ENCODE measurements around the gene ABHD8. TPM values are rescaled to one million over a fixed set of nuclear protein-coding genes. Genes with fewer than 3 reads are reported as not detected.
"Not testable (repeated sequence)": the region's sequence is repeated elsewhere in the genome, so short reads cannot be mapped to it uniquely, and the experiment has no call there.

The ABHD8 gene
- total RNA-seq, 1 experiment from 2014 or later, result 5.2 TPM

- Histone ChIP-seq H3K36me3 (peaks cover 2% of the 10 kb centered on the region; the same call in 1 of the 2 replicates), H3K4me1 (replicated peaks) (peaks cover 11% of the 10 kb centered on the region), H3K27ac (no peak overlapping the region), H3K4me3 (no peak overlapping the region), H3K27me3 (replicated peaks) (no peaks in the 10 kb centered on the region), H3K9me3 (replicated peaks) (no peaks in the 10 kb centered on the region)
- no peak for DNase-seq (ENCODE audit: low read depth in 1 of 2, low spot score in 2 of 2)
Measured at GRCh38 chr19:17304386-17305215, 1.4 kb upstream of the ABHD8 start.

- Histone ChIP-seq H3K36me3 (no peaks in the 10 kb centered on the region), H3K4me1 (replicated peaks) (peaks cover 11% of the 10 kb centered on the region), H3K9me3 (replicated peaks) (no peaks in the 10 kb centered on the region), H3K27me3 (replicated peaks) (no peaks in the 10 kb centered on the region), H3K4me3 (no peak overlapping the region), H3K27ac (no peak overlapping the region)
- no peak for DNase-seq (ENCODE audit: low read depth in 1 of 2, low spot score in 2 of 2)
Measured at GRCh38 chr19:17303940-17304267, 679 bp upstream of the ABHD8 start.

DNA sequence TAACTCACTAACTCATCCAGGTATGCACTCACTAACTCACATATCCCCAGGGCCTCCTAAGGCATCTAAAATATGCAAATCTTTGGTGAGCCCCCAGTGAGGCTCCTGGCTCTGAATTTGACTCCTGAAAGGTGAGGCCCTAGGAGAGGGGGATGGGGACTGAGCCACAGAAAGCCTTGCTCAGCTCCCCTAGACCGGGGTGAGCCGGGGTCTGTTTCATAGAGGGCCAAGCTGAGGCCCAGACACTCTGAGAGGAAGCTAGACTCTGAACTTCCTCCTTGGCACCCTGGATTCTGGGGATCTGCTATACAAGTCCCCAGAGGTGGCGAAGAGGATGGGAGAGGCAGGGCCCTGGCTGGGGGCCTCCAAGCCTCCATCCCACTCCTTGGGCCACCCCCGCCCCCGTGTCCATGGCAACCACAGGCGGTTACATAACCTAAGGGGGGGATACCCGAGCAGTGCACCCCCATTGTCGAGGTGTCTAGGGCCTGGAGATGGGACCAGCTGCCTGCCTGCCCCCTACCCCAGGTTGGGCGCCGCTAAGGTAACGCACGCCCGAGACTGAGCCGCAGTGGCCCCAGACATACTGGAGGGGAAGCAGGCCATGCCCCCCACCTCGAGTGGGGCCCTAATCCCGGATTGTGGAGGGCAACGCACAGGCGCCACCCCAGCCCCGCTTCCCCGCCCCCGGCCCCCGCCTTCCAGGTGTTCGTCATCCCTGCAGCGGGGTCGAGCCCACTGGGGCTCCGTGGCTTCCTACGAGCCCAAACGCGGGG, 646 bp downstream of the ABHD8 start:
- H3K4me1 ChIP-seq (replicated peaks), result peaks cover 11% of the 10 kb centered on the region
- H3K27me3 ChIP-seq (replicated peaks), result no peaks in the 10 kb centered on the region
- peak overlapping the region; percentile 41 for H3K4me3 ChIP-seq
- no peaks in the 10 kb centered on the region for H3K36me3 ChIP-seq
- no peaks in the 10 kb centered on the region for H3K9me3 ChIP-seq (replicated peaks)
- no peak overlapping the region for H3K27ac ChIP-seq
- DNase-seq (ENCODE audit: low read depth in 1 of 2, low spot score in 2 of 2), result peak in 1 of 2 experiments; percentile 46

DNA sequence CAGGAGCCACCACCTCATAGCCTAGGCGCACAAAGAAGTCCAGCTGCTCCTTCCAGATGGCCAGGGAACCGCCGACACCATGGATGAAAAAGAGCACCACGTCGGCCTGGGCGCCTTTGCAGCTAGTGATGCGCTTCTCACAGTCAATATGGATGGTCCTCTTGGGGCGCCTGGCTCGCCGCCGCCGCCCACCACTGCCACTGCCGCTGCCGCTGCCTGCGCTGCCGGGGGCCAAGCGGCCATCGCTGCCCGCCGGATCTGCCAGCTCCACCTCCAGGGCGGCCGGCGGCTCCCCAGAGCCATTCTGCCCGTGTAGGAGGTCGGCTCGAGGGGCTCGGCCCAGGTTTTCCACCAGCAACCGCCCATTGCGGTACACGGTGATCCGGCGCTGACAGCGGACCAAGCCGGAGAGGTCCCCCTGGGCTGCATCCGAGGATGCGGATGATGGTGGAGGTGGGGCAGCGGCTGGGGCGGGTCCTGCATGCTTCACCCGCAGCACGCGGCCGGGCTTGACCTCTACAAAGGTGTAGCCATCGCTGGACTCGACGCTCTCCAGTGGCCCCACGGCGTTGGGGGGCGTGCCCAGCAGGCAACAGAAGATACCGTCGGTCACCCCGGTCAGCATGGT, 2.1 kb downstream of the ABHD8 start:
- no peaks in the 10 kb centered on the region for H3K9me3 ChIP-seq (replicated peaks)
- H3K4me1 ChIP-seq (replicated peaks), result peaks cover 11% of the 10 kb centered on the region
- no peak overlapping the region for H3K4me3 ChIP-seq
- no peaks in the 10 kb centered on the region for H3K36me3 ChIP-seq
- H3K27ac ChIP-seq, result no peak overlapping the region
- DNase-seq (ENCODE audit: low read depth in 1 of 2, low spot score in 2 of 2), result no peak
- no peaks in the 10 kb centered on the region for H3K27me3 ChIP-seq (replicated peaks)

DNA sequence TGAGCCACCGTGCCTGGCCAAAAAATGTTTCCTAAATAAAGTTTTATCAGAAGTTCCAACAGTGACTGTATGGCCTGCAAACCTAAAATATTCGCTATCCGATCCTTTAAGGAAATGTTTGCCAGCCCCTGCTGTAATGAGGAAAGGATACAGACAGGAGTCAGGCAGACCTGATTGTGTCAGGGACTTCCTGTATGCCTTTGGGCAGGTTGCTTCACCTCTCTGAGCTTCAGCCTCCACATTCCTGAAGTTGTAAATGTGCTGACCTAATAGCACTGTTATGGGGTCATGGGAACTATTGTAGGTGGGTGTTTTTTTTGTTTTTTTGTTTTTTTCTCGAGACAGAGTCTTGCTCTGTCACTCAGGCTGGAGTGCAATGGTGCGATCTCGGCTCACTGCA, 6.2 kb downstream of the ABHD8 start:
- Histone ChIP-seq H3K27ac (no peak overlapping the region), H3K4me1 (replicated peaks) (peaks cover 12% of the 10 kb centered on the region), H3K27me3 (replicated peaks) (no peaks in the 10 kb centered on the region), H3K36me3 (no peaks in the 10 kb centered on the region), H3K9me3 (replicated peaks) (no peaks in the 10 kb centered on the region), H3K4me3 (no peak overlapping the region)
- DNase-seq (ENCODE audit: low read depth in 1 of 2, low spot score in 2 of 2), result no peak

- no peak for DNase-seq (ENCODE audit: low read depth in 1 of 2, low spot score in 2 of 2)
- no peaks in the 10 kb centered on the region for H3K36me3 ChIP-seq
- H3K4me3 ChIP-seq, result no peak overlapping the region
- H3K27ac ChIP-seq, result no peak overlapping the region
- no peaks in the 10 kb centered on the region for H3K9me3 ChIP-seq (replicated peaks)
- H3K27me3 ChIP-seq (replicated peaks), result no peaks in the 10 kb centered on the region
- H3K4me1 ChIP-seq (replicated peaks), result peaks cover 15% of the 10 kb centered on the region
Measured at GRCh38 chr19:17296273-17296672, 7.0 kb downstream of the ABHD8 start.

GRCh38 chr19:17295551-17295950, 7.7 kb downstream of the ABHD8 start:
- DNase-seq (ENCODE audit: low read depth in 1 of 2, low spot score in 2 of 2); H3K36me3 ChIP-seq; H3K4me3 ChIP-seq; H3K9me3 ChIP-seq (replicated peaks); H3K27ac ChIP-seq; H3K27me3 ChIP-seq (replicated peaks): not testable (repeated sequence)
- peaks cover 15% of the 10 kb centered on the region for H3K4me1 ChIP-seq (replicated peaks)

DNA sequence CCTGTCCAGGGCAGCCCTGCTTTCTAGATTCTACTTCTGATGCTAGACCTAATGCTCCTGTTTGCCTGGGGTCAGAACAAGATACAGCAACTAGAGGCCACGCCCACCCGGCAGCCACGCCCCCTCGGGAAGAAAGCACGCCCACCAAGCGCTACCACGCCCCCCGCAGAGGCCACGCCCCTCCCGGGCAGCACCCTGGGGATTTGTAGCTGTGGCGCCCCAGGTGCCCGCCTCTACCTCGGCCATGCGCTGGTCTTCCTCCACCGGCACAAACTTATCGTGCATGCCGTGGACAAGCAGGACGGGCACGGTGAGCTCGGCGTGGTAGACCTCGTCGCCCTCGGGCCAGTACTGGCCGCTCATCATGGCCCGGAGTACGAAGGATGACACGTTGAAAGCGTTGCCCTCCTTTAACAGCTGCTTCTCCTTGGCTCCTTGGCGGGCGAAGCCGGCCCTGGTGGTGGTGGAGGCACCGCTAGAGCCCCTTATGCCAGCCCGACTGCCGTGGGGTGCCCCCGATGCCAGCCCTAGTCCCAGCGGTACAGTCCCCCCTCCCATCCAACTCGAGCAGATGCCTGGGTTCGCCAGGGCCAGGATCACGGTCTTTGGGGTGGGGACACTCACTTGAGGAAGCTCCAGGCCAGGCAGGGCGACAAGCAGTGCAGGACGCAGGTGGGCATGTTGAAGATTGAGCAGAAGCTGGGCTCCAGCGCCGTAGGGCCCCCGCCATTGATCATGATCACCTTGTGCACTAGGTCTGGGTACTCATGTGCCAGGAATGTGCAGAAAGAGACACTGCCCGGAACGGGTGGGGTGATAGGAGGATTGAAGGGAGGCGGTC, 9.0 kb downstream of the ABHD8 start:
- Histone ChIP-seq H3K4me1 (replicated peaks) (peaks cover 15% of the 10 kb centered on the region), H3K36me3 (no peaks in the 10 kb centered on the region), H3K27me3 (replicated peaks) (no peaks in the 10 kb centered on the region), H3K4me3 (no peak overlapping the region), H3K27ac (no peak overlapping the region), H3K9me3 (replicated peaks) (no peaks in the 10 kb centered on the region)
- DNase-seq (ENCODE audit: low read depth in 1 of 2, low spot score in 2 of 2), result peak in 1 of 2 experiments; percentile 62

DNA sequence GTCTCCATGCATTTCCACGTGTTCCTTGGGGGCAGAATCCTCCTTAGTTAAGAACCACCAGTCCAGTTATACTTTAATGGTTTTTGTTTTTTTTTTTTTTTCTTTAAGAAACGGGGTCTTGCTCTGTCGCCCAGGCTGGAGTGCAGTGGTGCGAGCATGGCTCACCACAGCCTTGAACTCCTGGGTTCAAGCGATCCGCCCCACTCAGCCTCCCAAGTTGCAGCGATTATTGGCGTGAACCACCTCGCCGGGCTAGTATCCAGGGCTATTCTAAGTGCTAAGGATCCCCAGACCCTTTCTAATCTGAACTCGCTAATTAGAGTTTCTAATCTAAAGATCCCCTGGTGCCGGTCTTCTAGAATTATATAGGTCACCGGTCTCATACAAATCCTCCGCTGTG, 9.6 kb downstream of the ABHD8 start:
- peaks cover 15% of the 10 kb centered on the region for H3K4me1 ChIP-seq (replicated peaks)
- no peaks in the 10 kb centered on the region for H3K9me3 ChIP-seq (replicated peaks)
- no peaks in the 10 kb centered on the region for H3K36me3 ChIP-seq
- H3K27ac ChIP-seq, result no peak overlapping the region
- DNase-seq (ENCODE audit: low read depth in 1 of 2, low spot score in 2 of 2), result no peak
- H3K4me3 ChIP-seq, result no peak overlapping the region
- no peaks in the 10 kb centered on the region for H3K27me3 ChIP-seq (replicated peaks)

GRCh38 chr19:17292301-17293074, 10.7 kb downstream of the ABHD8 start:
- peak; percentile 79 to 83 for DNase-seq (ENCODE audit: low read depth in 1 of 2, low spot score in 2 of 2)
- Histone ChIP-seq H3K4me3 (peak overlapping the region; percentile 46), H3K27ac (peak overlapping the region; percentile 34; the same call in 1 of the 2 replicates), H3K27me3 (replicated peaks) (no peaks in the 10 kb centered on the region), H3K4me1 (replicated peaks) (peaks cover 15% of the 10 kb centered on the region), H3K36me3 (no peaks in the 10 kb centered on the region), H3K9me3 (replicated peaks) (no peaks in the 10 kb centered on the region)

GRCh38 chr19:17289489-17289888, 13.7 kb downstream of the ABHD8 start:
- H3K36me3 ChIP-seq, result no peaks in the 10 kb centered on the region
- no peak overlapping the region for H3K27ac ChIP-seq
- H3K9me3 ChIP-seq (replicated peaks), result no peaks in the 10 kb centered on the region
- peaks cover 11% of the 10 kb centered on the region for H3K4me1 ChIP-seq (replicated peaks)
- peak; percentile 20 to 82 for DNase-seq (ENCODE audit: low read depth in 1 of 2, low spot score in 2 of 2)
- no peak overlapping the region for H3K4me3 ChIP-seq
- no peaks in the 10 kb centered on the region for H3K27me3 ChIP-seq (replicated peaks)

DNA sequence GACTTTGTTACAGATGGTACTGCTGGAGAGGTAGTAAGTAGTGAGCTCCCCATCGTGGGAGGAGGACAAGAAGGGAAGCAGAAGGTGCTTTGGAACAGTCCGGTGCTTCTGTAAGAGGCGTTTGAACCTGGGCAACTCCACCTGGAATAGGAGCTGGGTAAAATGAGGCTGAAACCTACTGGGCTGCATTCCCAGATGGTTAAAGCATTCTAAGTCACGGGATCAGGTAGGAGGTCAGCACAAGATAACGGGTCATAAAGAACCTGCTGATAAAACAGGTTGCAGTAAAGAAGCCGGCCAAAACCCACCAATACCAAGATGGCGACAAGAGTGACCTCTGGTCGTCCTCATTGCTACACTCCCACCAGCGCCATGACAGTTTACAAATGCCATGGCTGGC, 16.5 kb downstream of the ABHD8 start:
- Histone ChIP-seq H3K27me3 (replicated peaks) (peaks cover 8% of the 10 kb centered on the region), H3K9me3 (replicated peaks) (no peaks in the 10 kb centered on the region), H3K4me1 (replicated peaks) (peaks cover 13% of the 10 kb centered on the region), H3K4me3 (no peak overlapping the region), H3K27ac (no peak overlapping the region), H3K36me3 (no peaks in the 10 kb centered on the region)
- no peak for DNase-seq (ENCODE audit: low read depth in 1 of 2, low spot score in 2 of 2)

DNA sequence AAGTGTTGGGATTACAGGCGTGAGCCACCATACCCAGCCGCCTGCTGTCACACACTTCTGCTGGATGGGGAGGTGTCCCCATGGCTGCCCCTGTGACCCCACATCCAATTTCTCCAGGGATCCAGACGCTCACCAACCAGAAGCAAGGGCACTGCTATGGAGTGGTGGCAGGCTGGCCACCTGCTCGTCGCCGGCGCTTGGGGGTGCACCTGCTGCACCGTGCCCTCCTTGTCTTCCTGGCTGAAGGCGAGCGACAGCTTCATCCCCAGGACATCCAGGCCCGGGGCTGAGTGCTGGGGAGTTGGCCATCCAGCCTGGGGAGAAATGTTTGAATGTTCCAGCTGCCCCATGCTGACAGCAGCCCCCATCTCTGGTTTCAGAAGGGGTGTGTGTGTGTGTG, 17.0 kb downstream of the ABHD8 start:
- H3K4me3 ChIP-seq, result no peak overlapping the region
- peaks cover 13% of the 10 kb centered on the region for H3K27me3 ChIP-seq (replicated peaks)
- peaks cover 16% of the 10 kb centered on the region for H3K4me1 ChIP-seq (replicated peaks)
- H3K27ac ChIP-seq, result no peak overlapping the region
- no peaks in the 10 kb centered on the region for H3K36me3 ChIP-seq
- no peak for DNase-seq (ENCODE audit: low read depth in 1 of 2, low spot score in 2 of 2)
- H3K9me3 ChIP-seq (replicated peaks), result no peaks in the 10 kb centered on the region

All from SJSA1 (cell line).